ENCODE measurements around the gene NPEPL1.

Gene NPEPL1

DNA sequence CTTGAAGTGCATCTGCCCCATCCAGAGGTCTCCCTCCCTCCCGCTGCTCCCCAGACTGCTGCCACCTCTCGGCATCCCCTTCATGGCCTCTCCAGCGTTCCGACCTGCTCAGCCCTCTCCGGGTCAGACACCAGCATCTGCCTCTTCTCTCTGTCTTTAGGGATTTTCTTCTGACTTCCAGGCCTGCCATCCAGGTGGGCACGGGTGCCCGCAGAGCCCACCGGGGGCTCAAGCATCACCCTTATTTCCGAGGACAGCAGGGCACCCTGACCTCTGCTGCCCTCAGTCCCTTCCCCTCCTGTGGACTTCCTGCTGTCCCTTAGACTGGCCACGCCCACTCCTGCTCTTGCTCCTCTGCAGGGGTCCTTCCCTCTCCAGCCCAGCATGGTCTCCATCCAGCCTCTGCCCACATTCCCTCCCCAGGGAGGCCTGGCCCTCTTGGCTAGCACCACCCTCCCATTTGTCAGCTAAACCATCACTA is 3.3 kb downstream of the NPEPL1 start:
- WGBS, result 95% methylated on average over 10 of the region's 10 CpGs
- Histone ChIP-seq H3K4ac (ENCODE audit: low read depth in 1 of 2, low read length in 2 of 2) (no peak overlapping the region), H2AK5ac (ENCODE audit: low read length, severe bottlenecking) (no peak overlapping the region), H2BK15ac (ENCODE audit: low read depth, poor library complexity, severe bottlenecking) (no peak overlapping the region), H2BK5ac (ENCODE audit: low read depth, low read length, poor library complexity, severe bottlenecking) (no peak overlapping the region), H4K91ac (ENCODE audit: low read length) (no peak overlapping the region), H3K27me3 (ENCODE audit: control insufficient read depth in 1 of 2, insufficient read depth in 1 of 2, low read length in 2 of 2) (no peaks in the 10 kb centered on the region), H3K4me1 (ENCODE audit: control insufficient read depth, insufficient read depth, low read depth, low read length) (peaks cover 36% of the 10 kb centered on the region), H2BK120ac (ENCODE audit: low read depth, low read length) (no peak overlapping the region), H3K9me3 (ENCODE audit: control insufficient read depth, low read length) (no peaks in the 10 kb centered on the region), H3K9ac (ENCODE audit: low read length) (no peak overlapping the region), H3K4me2 (ENCODE audit: low read length, poor library complexity, severe bottlenecking) (no peak overlapping the region), H3K18ac (ENCODE audit: low read depth in 1 of 2, low read length in 2 of 2) (no peak overlapping the region), H3K27ac (ENCODE audit: low read length, poor library complexity, severe bottlenecking) (no peak overlapping the region), H4K8ac (ENCODE audit: low read length) (no peak overlapping the region), H2AFZ (ENCODE audit: low read depth, low read length) (no peak overlapping the region), H3K36me3 (ENCODE audit: control insufficient read depth in 1 of 2, insufficient read depth in 2 of 2, low read depth in 1 of 2, low read length in 2 of 2) (peaks cover 59 to 73% of the 10 kb centered on the region in 2 experiments), H3K14ac (ENCODE audit: low read length in 2 of 2) (no peak overlapping the region), H3K23ac (ENCODE audit: low read length in 2 of 2) (no peak overlapping the region), H2BK12ac (ENCODE audit: low read length in 2 of 2) (no peak overlapping the region), H3K4me3 (ENCODE audit: insufficient read depth in 1 of 2, low read depth in 1 of 2, low read length in 2 of 2) (no peak overlapping the region), H3K79me1 (replicated peaks; ENCODE audit: low read length, poor library complexity, severe bottlenecking) (peaks cover 43% of the 10 kb centered on the region)
- DNase-seq, result no peak

GRCh38 chr20:58696411-58696961 is 3.9 kb downstream of the NPEPL1 start:
- Histone ChIP-seq H3K27me3 (ENCODE audit: control insufficient read depth in 1 of 2, insufficient read depth in 1 of 2, low read length in 2 of 2) (no peaks in the 10 kb centered on the region), H2BK15ac (ENCODE audit: low read depth, poor library complexity, severe bottlenecking) (no peak overlapping the region), H3K4me2 (ENCODE audit: low read length, poor library complexity, severe bottlenecking) (no peak overlapping the region)

GRCh38 chr20:58697201-58697866 is 4.7 kb downstream of the NPEPL1 start:
- Histone ChIP-seq H3K27me3 (ENCODE audit: control insufficient read depth in 1 of 2, insufficient read depth in 1 of 2, low read length in 2 of 2) (no peaks in the 10 kb centered on the region), H2BK120ac (ENCODE audit: low read depth, low read length) (no peak overlapping the region), H3K14ac (ENCODE audit: low read length in 2 of 2) (no peak overlapping the region), H2BK5ac (ENCODE audit: low read depth, low read length, poor library complexity, severe bottlenecking) (no peak overlapping the region), H3K4me3 (ENCODE audit: insufficient read depth in 1 of 2, low read depth in 1 of 2, low read length in 2 of 2) (no peak overlapping the region), H3K4me1 (ENCODE audit: control insufficient read depth, insufficient read depth, low read depth, low read length) (peaks cover 37% of the 10 kb centered on the region), H2AFZ (ENCODE audit: low read depth, low read length) (no peak overlapping the region), H3K4me2 (ENCODE audit: low read length, poor library complexity, severe bottlenecking) (no peak overlapping the region), H3K79me1 (replicated peaks; ENCODE audit: low read length, poor library complexity, severe bottlenecking) (peaks cover 45% of the 10 kb centered on the region), H3K23ac (ENCODE audit: low read length in 2 of 2) (no peak overlapping the region), H2BK12ac (ENCODE audit: low read length in 2 of 2) (no peak overlapping the region), H4K8ac (ENCODE audit: low read length) (no peak overlapping the region), H3K4ac (ENCODE audit: low read depth in 1 of 2, low read length in 2 of 2) (no peak overlapping the region), H3K9me3 (ENCODE audit: control insufficient read depth, low read length) (no peaks in the 10 kb centered on the region), H3K27ac (ENCODE audit: low read length, poor library complexity, severe bottlenecking) (no peak overlapping the region), H4K91ac (ENCODE audit: low read length) (no peak overlapping the region), H2BK15ac (ENCODE audit: low read depth, poor library complexity, severe bottlenecking) (no peak overlapping the region), H3K9ac (ENCODE audit: low read length) (no peak overlapping the region), H2AK5ac (ENCODE audit: low read length, severe bottlenecking) (no peak overlapping the region), H3K18ac (ENCODE audit: low read depth in 1 of 2, low read length in 2 of 2) (no peak overlapping the region), H3K36me3 (ENCODE audit: control insufficient read depth in 1 of 2, insufficient read depth in 2 of 2, low read depth in 1 of 2, low read length in 2 of 2) (peaks cover 69 to 87% of the 10 kb centered on the region in 2 experiments)
- DNase-seq, result no peak
- WGBS, result 95% methylated on average over 21 of the region's 21 CpGs

More at GRCh38 chr20:58696411-58696961, 3.9 kb downstream of the NPEPL1 start:
- Histone ChIP-seq H4K91ac (ENCODE audit: low read length) (no peak overlapping the region), H3K27ac (ENCODE audit: low read length, poor library complexity, severe bottlenecking) (no peak overlapping the region), H3K14ac (ENCODE audit: low read length in 2 of 2) (no peak overlapping the region), H3K18ac (ENCODE audit: low read depth in 1 of 2, low read length in 2 of 2) (no peak overlapping the region), H2BK120ac (ENCODE audit: low read depth, low read length) (no peak overlapping the region), H3K4ac (ENCODE audit: low read depth in 1 of 2, low read length in 2 of 2) (no peak overlapping the region), H2AK5ac (ENCODE audit: low read length, severe bottlenecking) (no peak overlapping the region), H2BK12ac (ENCODE audit: low read length in 2 of 2) (no peak overlapping the region), H4K8ac (ENCODE audit: low read length) (no peak overlapping the region), H3K4me3 (ENCODE audit: insufficient read depth in 1 of 2, low read depth in 1 of 2, low read length in 2 of 2) (no peak overlapping the region), H3K79me1 (replicated peaks; ENCODE audit: low read length, poor library complexity, severe bottlenecking) (peaks cover 45% of the 10 kb centered on the region), H3K23ac (ENCODE audit: low read length in 2 of 2) (no peak overlapping the region), H3K9ac (ENCODE audit: low read length) (no peak overlapping the region), H3K9me3 (ENCODE audit: control insufficient read depth, low read length) (no peaks in the 10 kb centered on the region), H2AFZ (ENCODE audit: low read depth, low read length) (no peak overlapping the region), H3K4me1 (ENCODE audit: control insufficient read depth, insufficient read depth, low read depth, low read length) (peaks cover 36% of the 10 kb centered on the region), H3K36me3 (ENCODE audit: control insufficient read depth in 1 of 2, insufficient read depth in 2 of 2, low read depth in 1 of 2, low read length in 2 of 2) (peaks cover 61 to 79% of the 10 kb centered on the region in 2 experiments), H2BK5ac (ENCODE audit: low read depth, low read length, poor library complexity, severe bottlenecking) (no peak overlapping the region)
- 93% methylated on average over 10 of the region's 10 CpGs for WGBS
- no peak for DNase-seq

DNA sequence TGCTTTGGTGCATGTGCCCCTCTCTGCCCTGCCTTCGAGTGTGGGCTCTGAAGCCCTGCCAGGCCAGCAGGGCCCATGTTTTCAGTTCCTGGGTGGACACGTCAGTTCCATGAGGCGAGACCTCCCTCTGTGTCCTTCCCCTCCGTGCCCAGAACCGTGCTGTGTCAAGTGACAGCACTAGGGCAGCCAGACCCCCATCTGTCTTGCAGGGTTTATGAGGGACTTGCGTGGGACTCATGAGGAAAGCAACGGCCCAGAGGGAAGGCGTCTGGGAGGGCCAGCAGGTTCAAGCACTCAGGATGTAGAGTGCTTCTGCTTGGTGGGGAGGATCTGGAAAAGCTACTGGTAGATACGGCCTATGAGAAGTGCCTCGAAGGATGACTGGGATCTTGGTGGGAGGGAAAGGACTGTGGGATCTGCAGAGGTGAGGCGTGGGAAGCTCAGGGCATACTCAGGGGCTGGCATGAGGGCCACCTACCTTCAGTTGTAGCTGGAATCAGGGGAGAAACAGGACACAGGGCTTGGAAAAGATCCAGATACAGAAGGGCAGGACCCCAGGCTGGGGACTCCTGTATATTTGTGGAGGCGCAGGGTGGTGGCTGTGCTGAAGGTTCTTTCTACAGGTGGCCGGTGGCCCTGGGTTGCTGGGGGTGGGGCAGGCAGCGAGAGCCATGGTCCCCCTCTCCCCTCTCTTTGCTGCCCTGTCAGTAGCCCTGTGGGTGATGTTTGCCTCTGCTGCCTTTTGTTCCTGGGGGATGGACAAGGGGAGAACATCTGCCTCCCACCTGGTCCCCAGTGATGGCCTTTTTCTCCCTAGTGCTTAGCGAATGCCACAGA is 5.5 kb downstream of the NPEPL1 start:
- Histone ChIP-seq H3K4me3 (ENCODE audit: insufficient read depth in 1 of 2, low read depth in 1 of 2, low read length in 2 of 2) (no peak overlapping the region), H4K8ac (ENCODE audit: low read length) (no peak overlapping the region), H2AFZ (ENCODE audit: low read depth, low read length) (no peak overlapping the region), H2BK15ac (ENCODE audit: low read depth, poor library complexity, severe bottlenecking) (no peak overlapping the region), H3K4me1 (ENCODE audit: control insufficient read depth, insufficient read depth, low read depth, low read length) (peaks cover 36% of the 10 kb centered on the region), H4K91ac (ENCODE audit: low read length) (no peak overlapping the region), H3K9ac (ENCODE audit: low read length) (no peak overlapping the region), H2BK12ac (ENCODE audit: low read length in 2 of 2) (no peak overlapping the region), H3K18ac (ENCODE audit: low read depth in 1 of 2, low read length in 2 of 2) (no peak overlapping the region), H3K79me1 (replicated peaks; ENCODE audit: low read length, poor library complexity, severe bottlenecking) (peaks cover 47% of the 10 kb centered on the region), H3K4me2 (ENCODE audit: low read length, poor library complexity, severe bottlenecking) (no peak overlapping the region), H3K4ac (ENCODE audit: low read depth in 1 of 2, low read length in 2 of 2) (no peak overlapping the region), H3K27me3 (ENCODE audit: control insufficient read depth in 1 of 2, insufficient read depth in 1 of 2, low read length in 2 of 2) (no peaks in the 10 kb centered on the region), H2AK5ac (ENCODE audit: low read length, severe bottlenecking) (no peak overlapping the region), H3K27ac (ENCODE audit: low read length, poor library complexity, severe bottlenecking) (no peak overlapping the region), H2BK120ac (ENCODE audit: low read depth, low read length) (no peak overlapping the region), H3K9me3 (ENCODE audit: control insufficient read depth, low read length) (no peaks in the 10 kb centered on the region), H2BK5ac (ENCODE audit: low read depth, low read length, poor library complexity, severe bottlenecking) (no peak overlapping the region), H3K36me3 (ENCODE audit: control insufficient read depth in 1 of 2, insufficient read depth in 2 of 2, low read depth in 1 of 2, low read length in 2 of 2) (peaks cover 77 to 90% of the 10 kb centered on the region in 2 experiments), H3K23ac (ENCODE audit: low read length in 2 of 2) (no peak overlapping the region), H3K14ac (ENCODE audit: low read length in 2 of 2) (no peak overlapping the region)
- WGBS, result 95% methylated on average over 15 of the region's 15 CpGs
- no peak for DNase-seq

Measured in mesenchymal stem cell (in vitro differentiated cells and primary cell).